ENCODE results near the gene SEMA3C.

Gene SEMA3C

DNA sequence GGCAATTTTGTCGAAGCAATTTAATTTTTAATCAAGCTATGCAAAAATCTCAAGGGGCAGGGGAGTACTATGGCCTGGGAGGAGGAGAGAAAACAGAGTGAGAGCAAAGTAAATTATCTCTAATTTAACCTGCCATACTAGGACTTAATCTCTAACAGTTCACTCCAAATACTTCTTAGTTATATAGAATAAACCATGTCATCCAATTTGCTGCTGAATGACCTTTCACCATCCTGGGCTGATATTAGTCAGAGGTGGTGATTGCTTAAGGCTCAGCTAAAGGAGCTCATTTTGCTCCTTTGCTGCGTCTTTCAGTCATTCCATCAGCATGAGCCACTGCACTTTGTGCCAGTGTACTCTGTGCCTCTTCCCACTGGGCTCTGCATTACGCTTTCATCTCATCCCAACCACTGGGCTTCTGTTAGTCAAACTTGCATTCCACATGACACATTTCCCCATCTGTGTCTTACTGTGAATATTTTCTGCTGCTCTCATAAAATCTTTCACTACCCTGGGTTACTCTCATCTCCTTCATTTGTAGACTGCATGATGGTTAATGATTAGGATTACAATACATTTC is 196.1 kb downstream of the SEMA3C start:
- peak; percentile 98 to 100 for DNase-seq (ENCODE audit: low read depth in 2 of 2)

GRCh38 chr7:80721883-80722615 is 196.8 kb downstream of the SEMA3C start:
- no peak overlapping the region for H3K4me3 ChIP-seq (replicated peaks in 1 of 2; ENCODE audit: low read depth in 2 of 2, low read length in 2 of 2)
- peak; percentile 86 to 93 for DNase-seq (ENCODE audit: low read depth in 2 of 2)
- TF ChIP-seq, protein P1, sequence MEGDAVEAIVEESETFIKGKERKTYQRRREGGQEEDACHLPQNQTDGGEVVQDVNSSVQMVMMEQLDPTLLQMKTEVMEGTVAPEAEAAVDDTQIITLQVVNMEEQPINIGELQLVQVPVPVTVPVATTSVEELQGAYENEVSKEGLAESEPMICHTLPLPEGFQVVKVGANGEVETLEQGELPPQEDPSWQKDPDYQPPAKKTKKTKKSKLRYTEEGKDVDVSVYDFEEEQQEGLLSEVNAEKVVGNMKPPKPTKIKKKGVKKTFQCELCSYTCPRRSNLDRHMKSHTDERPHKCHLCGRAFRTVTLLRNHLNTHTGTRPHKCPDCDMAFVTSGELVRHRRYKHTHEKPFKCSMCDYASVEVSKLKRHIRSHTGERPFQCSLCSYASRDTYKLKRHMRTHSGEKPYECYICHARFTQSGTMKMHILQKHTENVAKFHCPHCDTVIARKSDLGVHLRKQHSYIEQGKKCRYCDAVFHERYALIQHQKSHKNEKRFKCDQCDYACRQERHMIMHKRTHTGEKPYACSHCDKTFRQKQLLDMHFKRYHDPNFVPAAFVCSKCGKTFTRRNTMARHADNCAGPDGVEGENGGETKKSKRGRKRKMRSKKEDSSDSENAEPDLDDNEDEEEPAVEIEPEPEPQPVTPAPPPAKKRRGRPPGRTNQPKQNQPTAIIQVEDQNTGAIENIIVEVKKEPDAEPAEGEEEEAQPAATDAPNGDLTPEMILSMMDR (IDR thresholded peaks at IDR 0.05; ENCODE audit: low read depth, low read length): no peak

More for the DNA sequence above, 196.1 kb downstream of the SEMA3C start:
- no peak overlapping the region for H3K4me3 ChIP-seq (replicated peaks in 1 of 2; ENCODE audit: low read depth in 2 of 2, low read length in 2 of 2)
- TF ChIP-seq, protein P1 (IDR thresholded peaks at IDR 0.05; ENCODE audit: low read depth, low read length): no peak

DNA sequence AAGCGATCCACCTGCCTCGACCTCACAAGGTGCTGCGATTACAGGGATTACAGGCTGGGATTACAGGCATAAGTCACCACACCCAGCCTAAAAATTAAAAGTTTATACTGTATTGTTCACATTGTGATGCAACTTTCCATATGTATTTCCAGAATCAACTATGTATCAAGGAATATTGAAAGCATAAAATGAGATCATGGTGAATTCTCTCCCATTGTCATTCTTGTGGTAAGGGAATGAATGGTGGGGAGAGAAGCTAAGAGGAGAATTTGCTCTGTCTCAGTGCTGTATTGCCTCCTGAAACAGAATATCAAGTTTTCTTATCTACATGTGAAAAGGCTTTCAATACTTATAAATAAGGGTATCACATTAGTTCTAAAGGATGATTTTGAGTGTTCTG is 198.7 kb downstream of the SEMA3C start:
- no peak overlapping the region for H3K4me3 ChIP-seq (replicated peaks in 1 of 2; ENCODE audit: low read depth in 2 of 2, low read length in 2 of 2)
- DNase-seq (ENCODE audit: low read depth in 2 of 2): no peak
- TF ChIP-seq, protein P1 (IDR thresholded peaks at IDR 0.05; ENCODE audit: low read depth, low read length): no peak

DNA sequence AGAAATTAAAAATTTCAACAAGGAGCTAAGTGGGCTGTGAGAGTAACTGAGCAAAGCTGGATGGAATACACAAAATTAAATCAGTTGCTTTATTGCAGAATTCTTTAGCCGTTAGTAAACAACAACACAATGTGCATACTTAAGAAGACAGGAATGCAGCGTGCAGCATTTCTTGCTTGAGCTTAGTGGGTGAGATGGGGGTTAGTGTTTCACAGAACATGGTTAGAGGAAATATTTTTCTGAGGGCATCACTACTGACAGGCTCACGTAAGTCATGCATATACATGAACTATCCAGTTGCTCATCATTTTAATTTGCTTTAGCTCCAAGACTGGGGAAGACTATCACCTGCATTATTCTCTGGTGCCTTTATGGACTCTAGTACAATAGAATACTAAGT is 199.6 kb downstream of the SEMA3C start:
- no peak overlapping the region for H3K4me3 ChIP-seq (replicated peaks in 1 of 2; ENCODE audit: low read depth in 2 of 2, low read length in 2 of 2)
- peak in 1 of 2 donors; percentile 74 for DNase-seq (ENCODE audit: low read depth in 2 of 2)
- TF ChIP-seq, protein P1 (IDR thresholded peaks at IDR 0.05; ENCODE audit: low read depth, low read length): no peak

- H3K4me3 ChIP-seq (replicated peaks in 1 of 2; ENCODE audit: low read depth in 2 of 2, low read length in 2 of 2): no peak overlapping the region
- TF ChIP-seq, protein P1 (IDR thresholded peaks at IDR 0.05; ENCODE audit: low read depth, low read length): no peak
- DNase-seq (ENCODE audit: low read depth in 2 of 2): peak in 1 of 2 donors; percentile 85
Observed at GRCh38 chr7:80711531-80711930, 207.3 kb downstream of the SEMA3C start.

DNA sequence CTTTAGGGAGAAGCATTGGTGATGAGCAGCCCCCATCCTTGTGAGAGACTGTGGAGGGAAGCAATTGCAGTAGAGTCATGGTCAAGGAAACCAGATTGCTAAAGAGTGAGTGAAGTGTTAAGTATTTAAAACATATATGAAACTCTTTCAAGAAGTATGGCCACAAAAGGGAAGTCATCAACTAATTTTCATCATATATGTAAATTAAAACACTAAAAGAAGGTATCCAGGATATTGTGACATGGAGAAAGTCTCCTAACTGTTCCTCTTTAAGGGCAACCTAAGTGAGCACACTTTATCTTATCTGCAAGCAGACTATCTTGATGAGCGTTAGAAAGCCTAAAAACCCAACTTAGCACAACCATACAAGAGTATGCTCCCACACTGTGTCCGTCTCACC is 210.7 kb downstream of the SEMA3C start:
- H3K4me3 ChIP-seq (replicated peaks in 1 of 2; ENCODE audit: low read depth in 2 of 2, low read length in 2 of 2): no peak overlapping the region
- DNase-seq (ENCODE audit: low read depth in 2 of 2): no peak
- TF ChIP-seq, protein P1 (IDR thresholded peaks at IDR 0.05; ENCODE audit: low read depth, low read length): no peak
